ENCODE results near the gene MRPS21. TPM values are rescaled to one million over a fixed set of nuclear protein-coding genes. Genes with fewer than 3 reads are reported as not detected.

The MRPS21 gene
- total and polyA plus RNA-seq, 9 of the 15 experiments (the other 6 are each of a cell fraction or from before 2014, with no cell fraction given), result 119 to 407 (median 149) TPM

DNA sequence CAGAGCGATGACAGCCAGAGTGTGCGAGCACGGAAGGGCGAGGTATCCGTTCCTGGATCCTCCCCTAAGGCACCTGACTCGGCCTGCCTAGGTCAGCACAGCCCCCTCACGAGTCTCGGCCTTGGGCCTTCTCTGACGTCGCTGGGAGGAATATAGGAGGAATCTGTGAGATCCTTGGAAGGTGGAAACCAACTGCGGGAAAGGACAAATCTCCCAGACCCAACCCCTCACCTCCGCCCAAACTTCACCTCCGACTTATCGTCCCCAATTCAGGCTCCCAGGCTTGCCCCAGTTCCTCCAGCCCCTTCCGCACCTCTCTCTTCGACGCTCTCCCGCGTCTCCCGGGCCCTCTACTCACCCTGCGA lies 25.3 kb upstream of the MRPS21 start:
- no TSS peak for BruUV-seq (replicated peaks)
- Histone ChIP-seq H3K4me2 (ENCODE audit: insufficient read depth, low read length) (peak overlapping the region; percentile 97), H3K79me2 (ENCODE audit: control insufficient read depth, insufficient read depth, low read length) (peaks cover 21% of the 10 kb centered on the region), H2AFZ (ENCODE audit: low read depth, low read length) (peak overlapping the region; percentile 94), H3K36me3 (ENCODE audit: control insufficient read depth, insufficient read depth, low read length) (peaks cover 33% of the 10 kb centered on the region), H4K20me1 (replicated peaks; ENCODE audit: control insufficient read depth, insufficient read depth, low read length) (no peaks in the 10 kb centered on the region), H3K4me3 (peak overlapping the region; percentile 92), H3K9me3 (replicated peaks; ENCODE audit: control insufficient read depth, insufficient read depth, low read depth, low read length) (no peaks in the 10 kb centered on the region), H3K4me1 (replicated peaks in 1 of 2; ENCODE audit: control insufficient read depth in 2 of 2, insufficient read depth in 2 of 2, low read length in 2 of 2) (peaks cover 13 to 26% of the 10 kb centered on the region in 2 experiments), H3K27ac (ENCODE audit: extremely low read depth, low read depth, low read length) (peak overlapping the region; percentile 86), H3K9ac (ENCODE audit: insufficient read depth in 1 of 2, low read depth in 2 of 2, low read length in 2 of 2) (peak overlapping the region; percentile 80 to 96), H3K27me3 (ENCODE audit: control insufficient read depth in 2 of 2, insufficient read depth in 2 of 2, low read length in 2 of 2) (no peaks in the 10 kb centered on the region), H3K9me1 (ENCODE audit: control insufficient read depth, insufficient read depth, low read length) (no peaks in the 10 kb centered on the region)
- CTCF ChIA-PET (ENCODE audit: low intra/inter-chr PET ratio), result no interaction called here
- DNase-seq (ENCODE audit: extremely low read depth in 1 of 4, low spot score in 3 of 4) (peak; percentile 50 to 61 (median 56)), FAIRE-seq (no peak), ATAC-seq (peak; percentile 65)
- 0% methylated on average over 21 of the region's 21 CpGs for WGBS (ENCODE audit: insufficient coverage, low coverage, missing lambda C conversion rate)
- intact Hi-C loops (cut with micrococcal nuclease) (loop anchor here (5.0 kb wide), 1 partner anchor 94 kb away; the partner anchor contains the start of gene RPRD2), in situ Hi-C loops (cut with MboI) (no loop called here)
- POLR2A ChIA-PET, result interaction anchor here (1.0 kb wide), 3 partner anchors 12 to 37 kb away, joined by 3 to 4 read pairs (median 4); no protein-coding TSS in a partner anchor
- TF ChIP-seq, protein P1, sequence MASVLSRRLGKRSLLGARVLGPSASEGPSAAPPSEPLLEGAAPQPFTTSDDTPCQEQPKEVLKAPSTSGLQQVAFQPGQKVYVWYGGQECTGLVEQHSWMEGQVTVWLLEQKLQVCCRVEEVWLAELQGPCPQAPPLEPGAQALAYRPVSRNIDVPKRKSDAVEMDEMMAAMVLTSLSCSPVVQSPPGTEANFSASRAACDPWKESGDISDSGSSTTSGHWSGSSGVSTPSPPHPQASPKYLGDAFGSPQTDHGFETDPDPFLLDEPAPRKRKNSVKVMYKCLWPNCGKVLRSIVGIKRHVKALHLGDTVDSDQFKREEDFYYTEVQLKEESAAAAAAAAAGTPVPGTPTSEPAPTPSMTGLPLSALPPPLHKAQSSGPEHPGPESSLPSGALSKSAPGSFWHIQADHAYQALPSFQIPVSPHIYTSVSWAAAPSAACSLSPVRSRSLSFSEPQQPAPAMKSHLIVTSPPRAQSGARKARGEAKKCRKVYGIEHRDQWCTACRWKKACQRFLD (CRISPR knock-in tag; IDR thresholded peaks at IDR 0.05), result no peak
- TF ChIP-seq PTBP1 (IDR thresholded peaks at IDR 0.05; ENCODE audit: low read depth, low read length) (no peak), L3MBTL2 (IDR thresholded peaks at IDR 0.05) (peak; percentile 76; the same call in 1 of the 2 replicates), SMC3 (conservative IDR thresholded peaks at IDR 0.05; ENCODE audit: insufficient read depth, low read depth, low read length) (no peak), NR4A1 (CRISPR knock-in tag; IDR thresholded peaks at IDR 0.05) (no peak), NR4A1 (tag; IDR thresholded peaks at IDR 0.05) (no peak), SIX5 (IDR thresholded peaks at IDR 0.05; ENCODE audit: borderline replicate concordance in 1 of 2, insufficient read depth in 1 of 2, low read depth in 1 of 2, low read length in 2 of 2) (no peak), SMARCC2 (IDR thresholded peaks at IDR 0.05; ENCODE audit: low read depth) (no peak), STAG1 (CRISPR knock-in tag; IDR thresholded peaks at IDR 0.05; ENCODE audit: borderline replicate concordance) (no peak; the same call in 1 of the 2 replicates), POLR2H (tag; IDR thresholded peaks at IDR 0.05; ENCODE audit: low read depth) (no peak), MCM3 (IDR thresholded peaks at IDR 0.05) (no peak), DNMT1 (IDR thresholded peaks at IDR 0.05) (no peak), THRAP3 (IDR thresholded peaks at IDR 0.05; ENCODE audit: borderline replicate concordance) (no peak)
- TF ChIP-seq, protein P2, sequence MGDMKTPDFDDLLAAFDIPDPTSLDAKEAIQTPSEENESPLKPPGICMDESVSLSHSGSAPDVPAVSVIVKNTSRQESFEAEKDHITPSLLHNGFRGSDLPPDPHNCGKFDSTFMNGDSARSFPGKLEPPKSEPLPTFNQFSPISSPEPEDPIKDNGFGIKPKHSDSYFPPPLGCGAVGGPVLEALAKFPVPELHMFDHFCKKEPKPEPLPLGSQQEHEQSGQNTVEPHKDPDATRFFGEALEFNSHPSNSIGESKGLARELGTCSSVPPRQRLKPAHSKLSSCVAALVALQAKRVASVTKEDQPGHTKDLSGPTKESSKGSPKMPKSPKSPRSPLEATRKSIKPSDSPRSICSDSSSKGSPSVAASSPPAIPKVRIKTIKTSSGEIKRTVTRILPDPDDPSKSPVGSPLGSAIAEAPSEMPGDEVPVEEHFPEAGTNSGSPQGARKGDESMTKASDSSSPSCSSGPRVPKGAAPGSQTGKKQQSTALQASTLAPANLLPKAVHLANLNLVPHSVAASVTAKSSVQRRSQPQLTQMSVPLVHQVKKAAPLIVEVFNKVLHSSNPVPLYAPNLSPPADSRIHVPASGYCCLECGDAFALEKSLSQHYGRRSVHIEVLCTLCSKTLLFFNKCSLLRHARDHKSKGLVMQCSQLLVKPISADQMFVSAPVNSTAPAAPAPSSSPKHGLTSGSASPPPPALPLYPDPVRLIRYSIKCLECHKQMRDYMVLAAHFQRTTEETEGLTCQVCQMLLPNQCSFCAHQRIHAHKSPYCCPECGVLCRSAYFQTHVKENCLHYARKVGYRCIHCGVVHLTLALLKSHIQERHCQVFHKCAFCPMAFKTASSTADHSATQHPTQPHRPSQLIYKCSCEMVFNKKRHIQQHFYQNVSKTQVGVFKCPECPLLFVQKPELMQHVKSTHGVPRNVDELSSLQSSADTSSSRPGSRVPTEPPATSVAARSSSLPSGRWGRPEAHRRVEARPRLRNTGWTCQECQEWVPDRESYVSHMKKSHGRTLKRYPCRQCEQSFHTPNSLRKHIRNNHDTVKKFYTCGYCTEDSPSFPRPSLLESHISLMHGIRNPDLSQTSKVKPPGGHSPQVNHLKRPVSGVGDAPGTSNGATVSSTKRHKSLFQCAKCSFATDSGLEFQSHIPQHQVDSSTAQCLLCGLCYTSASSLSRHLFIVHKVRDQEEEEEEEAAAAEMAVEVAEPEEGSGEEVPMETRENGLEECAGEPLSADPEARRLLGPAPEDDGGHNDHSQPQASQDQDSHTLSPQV (IDR thresholded peaks at IDR 0.05), result 0 out of 2 replicates have a peak, but pooled peaks have one; percentile 28
- TF ChIP-seq, protein P3, sequence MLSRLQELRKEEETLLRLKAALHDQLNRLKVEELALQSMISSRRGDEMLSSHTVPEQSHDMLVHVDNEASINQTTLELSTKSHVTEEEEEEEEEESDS (CRISPR knock-in tag; IDR thresholded peaks at IDR 0.05), result no peak

All from K562 (cell line).